ENCODE measurements around the gene C1QTNF9B.
"Not testable (repeated sequence)": the region's sequence is repeated elsewhere in the genome, so short reads cannot be mapped to it uniquely, and the experiment has no call there.

The C1QTNF9B gene

DNA sequence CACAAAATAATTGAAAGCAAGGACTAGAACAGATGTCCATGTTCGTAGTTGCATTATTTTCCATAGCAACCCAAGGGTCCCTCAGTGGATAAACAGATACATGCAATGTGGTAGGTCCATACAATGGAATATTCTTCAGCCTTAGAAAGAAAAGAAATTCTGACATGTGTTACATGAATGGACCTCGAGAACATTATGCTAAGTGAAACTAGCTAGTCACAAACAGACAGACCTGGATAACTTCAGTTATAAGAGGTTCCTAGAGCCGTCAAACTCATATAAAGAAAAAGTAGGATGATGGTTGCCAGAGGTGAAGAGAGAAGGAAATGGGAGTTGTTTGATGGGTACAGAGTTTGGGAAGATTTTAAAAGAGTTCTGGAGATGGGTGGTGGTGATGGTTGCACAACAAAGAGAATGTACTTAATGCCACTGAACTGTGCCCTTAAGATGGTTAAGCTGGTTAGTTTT is at the start of gene C1QTNF9B:
Gene C1QTNF9B, minus strand, starts transcription at position 51 of the 468 bp plus-strand sequence.
- DNase-seq (ENCODE audit: low spot score), result not testable (repeated sequence)

DNA sequence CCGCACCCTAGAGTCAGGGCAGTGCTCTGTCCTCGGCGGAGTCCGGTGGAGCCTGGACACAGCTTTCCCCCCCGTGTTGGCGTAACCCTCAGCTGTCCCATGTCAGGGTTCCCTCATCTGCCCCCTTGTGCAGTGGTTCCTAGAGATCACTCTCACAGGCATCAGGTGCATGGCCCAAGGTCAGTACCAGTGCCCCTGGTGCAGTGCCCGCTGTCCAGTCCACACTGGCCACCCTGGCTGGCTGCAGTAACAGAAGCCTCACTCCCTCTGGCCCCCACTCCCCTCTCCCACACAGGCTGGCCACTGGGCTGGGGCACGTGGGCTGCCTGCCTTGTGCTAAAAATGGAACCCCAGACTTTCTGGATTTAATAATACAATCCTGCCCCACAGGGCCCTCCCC is 49.6 kb upstream of the C1QTNF9B start:
- no peak for DNase-seq (ENCODE audit: low spot score)

DNA sequence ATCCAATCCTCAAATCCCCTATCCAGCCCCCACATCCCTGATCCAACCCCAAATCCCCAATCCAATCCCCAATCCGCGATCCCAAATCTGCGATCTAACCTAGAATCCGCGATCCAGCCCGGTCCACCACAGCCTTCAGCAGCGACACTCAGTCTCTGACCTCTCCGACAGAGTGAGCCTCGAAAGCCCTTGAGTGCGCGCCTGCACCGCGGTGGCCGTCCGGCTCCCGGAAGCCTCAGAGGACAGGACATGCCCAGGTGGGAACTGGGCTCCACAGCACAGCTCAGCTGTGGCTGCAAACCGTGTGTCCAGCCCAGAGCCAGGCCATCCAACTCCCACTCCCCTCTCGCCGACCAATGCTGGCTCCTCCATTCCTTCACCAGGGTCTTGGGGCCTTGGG is 48.8 kb upstream of the C1QTNF9B start:
- no peak for DNase-seq (ENCODE audit: low spot score)

DNA sequence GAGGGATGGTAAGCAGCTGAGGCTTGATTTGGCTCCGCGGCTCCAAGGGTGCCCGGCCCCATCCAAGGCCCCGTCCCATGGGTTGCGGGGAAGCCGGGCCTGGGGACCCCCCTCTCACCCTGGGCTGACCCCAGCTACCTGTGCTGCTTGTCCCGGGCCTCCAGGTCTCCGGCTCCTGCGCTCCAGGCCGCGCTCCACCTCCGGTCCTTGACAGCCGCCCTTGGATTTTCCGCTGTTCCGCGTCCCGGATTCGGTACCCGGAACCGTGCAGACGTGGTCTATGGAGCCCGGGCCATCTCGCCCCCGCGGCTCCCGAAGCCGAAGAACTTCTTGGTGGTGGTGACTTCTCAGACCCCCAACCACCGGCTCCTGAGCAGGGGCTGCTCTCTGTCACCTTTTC is 48.3 kb upstream of the C1QTNF9B start:
- DNase-seq (ENCODE audit: low spot score), result no peak

DNA sequence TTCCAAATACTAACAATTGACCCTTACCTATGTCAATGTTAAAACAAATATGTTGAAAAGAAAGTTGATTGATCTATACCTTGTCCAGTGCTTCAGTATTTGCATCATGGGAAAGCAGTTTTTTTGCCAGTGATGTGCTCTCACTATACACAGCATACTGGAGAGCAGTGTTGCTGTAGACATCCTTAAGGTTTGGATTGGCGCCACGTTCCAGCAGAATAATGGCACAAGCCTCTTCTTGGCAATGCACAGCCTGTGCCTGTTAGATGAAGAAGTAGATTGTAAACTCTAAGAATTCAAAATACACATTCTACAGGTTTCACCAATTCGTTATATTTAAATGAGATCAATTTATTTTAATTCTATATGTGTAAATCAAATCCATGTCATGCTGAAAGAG is 43.9 kb upstream of the C1QTNF9B start:
- DNase-seq (ENCODE audit: low spot score), result no peak

DNA sequence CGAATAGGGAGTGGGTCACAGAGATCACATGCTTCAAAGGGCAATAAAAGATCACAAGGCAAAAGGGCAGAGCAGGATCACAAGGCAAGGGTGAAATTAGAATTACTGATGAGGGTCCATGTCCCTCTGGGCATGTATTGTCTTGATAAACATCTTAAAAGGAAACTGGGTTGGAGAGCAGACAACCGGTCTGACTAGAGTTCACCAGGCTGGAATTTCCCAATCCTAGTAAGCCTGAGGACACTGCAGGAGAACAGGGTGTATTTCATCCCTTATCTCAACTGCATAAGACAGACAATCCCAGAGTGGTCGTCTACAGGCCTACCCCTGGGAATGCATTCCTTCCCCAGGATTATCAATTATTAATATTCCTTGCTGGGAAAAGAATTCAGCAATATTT is 42.4 kb upstream of the C1QTNF9B start:
- not testable (repeated sequence) for DNase-seq (ENCODE audit: low spot score)

DNA sequence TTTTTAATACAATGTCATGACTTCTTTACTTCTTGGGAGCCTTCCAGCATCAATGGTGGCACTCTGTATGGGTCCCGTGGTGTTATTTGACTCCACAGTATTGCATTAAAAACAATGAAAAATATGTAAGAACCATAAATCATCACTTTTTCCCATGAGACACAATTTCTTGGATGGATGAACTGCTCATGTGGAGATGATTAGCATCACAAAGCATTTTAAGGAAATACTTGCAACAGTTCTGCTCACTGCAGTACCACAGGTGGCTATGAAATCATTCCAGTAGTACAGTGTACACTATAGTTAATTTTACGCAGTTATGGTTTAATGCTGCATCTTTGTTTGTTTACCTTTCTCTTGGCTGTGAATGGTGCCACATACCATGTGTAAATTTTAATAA is 37.2 kb upstream of the C1QTNF9B start:
- no peak for DNase-seq (ENCODE audit: low spot score)

DNA sequence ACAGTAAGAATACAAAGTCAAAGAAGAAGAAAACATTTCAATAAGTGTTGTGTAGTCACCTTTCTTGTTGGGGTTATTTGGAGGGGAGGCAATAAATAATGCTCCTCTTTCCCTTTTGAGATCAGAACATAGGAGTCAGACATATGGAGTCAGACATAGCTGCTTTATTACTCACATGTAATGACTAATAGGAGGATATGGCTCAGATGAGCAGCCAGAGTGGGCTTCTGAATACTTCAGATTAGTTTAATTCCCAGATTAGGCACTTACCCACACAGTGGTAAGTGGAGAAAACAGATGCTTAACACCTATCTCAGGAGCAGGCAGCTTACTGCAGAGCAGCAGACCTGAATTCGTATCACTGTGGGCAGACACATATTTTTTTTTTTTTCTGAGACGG is 31.7 kb upstream of the C1QTNF9B start:
- no peak for DNase-seq (ENCODE audit: low spot score)

DNA sequence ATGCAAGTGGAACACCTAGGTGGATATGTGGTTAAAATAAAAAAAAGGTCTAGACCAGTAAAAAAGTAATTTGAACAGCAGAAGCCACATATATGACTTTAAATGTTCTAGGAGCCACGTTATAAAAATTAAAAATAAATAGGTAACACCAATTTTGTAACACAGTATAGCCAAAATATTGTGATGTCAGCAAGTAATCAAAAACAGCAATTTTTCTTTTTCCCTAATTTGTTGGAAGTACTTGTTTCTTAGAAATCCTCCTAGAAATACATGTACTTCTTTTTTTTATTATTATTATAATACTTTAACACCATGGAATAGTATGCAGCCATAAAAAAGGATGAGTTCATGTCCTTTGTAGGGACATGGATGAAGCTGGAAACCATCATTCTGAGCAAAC is 25.7 kb upstream of the C1QTNF9B start:
- DNase-seq (ENCODE audit: low spot score), result no peak

DNA sequence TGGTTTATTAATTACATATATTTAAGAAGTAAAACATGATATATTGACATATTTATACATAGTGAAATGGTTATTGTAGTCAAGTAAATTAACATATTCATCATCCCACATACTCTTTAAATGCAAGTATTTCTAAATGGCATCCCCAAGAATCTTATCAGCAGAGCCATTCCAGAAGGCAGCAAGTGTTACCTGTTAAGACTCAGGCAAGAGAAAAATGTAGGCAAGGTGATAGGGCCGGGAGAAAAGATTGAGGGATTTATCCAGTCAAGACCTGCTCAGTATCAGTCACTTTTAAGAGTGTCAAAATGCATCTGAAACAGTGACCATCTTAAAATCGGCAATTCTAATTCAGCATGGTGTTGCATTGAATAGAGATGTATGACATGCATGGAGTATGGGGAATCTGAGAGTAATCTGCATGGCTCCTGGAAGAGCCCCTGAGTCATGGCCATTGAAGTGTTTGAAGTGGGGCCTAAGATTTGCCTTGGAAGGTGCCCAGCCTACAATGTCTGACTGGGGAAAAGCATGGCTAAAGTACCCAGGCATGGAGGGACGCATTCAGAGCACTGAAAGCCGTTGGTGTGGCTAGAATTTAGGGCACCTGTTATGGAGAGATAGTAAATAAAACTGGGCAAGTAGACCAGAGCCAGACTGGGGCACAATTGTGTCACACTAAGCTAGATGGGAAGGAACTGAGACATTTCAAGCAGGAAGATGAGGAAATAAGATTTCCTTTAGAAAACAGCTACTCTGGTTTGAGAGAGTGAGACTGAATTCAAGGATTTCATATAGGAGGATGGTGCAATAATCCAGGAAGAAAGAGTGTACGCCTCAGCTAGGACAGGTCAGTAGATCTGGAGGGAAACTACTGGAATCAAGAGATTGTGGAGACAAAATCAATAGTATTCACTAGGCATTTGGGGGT is 25.0 kb upstream of the C1QTNF9B start:
- no peak for DNase-seq (ENCODE audit: low spot score)

DNA sequence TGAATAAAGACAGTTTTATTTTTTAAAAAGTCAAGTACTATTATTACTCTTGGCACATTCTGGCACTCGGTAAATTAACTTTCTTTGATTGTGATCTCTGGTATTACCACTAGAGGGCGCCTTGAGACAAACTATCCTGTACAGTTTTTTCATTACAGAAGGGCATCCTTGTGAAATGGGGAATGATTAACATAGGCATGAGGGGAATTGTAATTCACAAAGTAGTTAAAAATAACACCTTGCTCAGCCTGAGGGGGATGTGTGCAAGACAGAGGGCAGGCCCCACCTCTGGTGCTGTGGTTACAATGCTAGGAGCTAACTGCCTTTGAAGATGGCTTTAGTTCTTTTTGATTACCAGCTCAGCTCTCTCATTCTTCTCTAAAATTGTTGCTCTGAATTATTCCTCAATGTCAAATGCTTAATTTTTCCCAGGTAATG is 24.2 kb upstream of the C1QTNF9B start:
- peak; percentile 12 for DNase-seq (ENCODE audit: low spot score)

DNA sequence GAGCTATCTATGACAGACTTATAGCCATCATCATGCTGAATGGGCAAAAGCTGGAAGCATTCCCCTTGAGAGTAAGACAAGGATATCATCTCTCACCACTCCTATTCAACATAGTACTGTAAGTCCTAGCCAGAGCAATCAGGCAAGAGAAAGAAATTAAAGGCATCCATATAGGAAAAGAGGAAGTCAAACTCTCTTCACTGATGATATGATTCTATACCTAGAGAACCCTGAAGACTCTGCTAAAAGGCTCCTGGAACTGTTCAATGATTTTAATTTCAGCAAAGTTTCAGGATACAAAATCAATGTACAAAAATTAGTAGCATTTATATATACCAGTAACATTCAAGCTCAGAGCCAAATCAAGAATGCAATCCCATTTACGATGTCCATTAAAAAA is 21.7 kb upstream of the C1QTNF9B start:
- no peak for DNase-seq (ENCODE audit: low spot score)

DNA sequence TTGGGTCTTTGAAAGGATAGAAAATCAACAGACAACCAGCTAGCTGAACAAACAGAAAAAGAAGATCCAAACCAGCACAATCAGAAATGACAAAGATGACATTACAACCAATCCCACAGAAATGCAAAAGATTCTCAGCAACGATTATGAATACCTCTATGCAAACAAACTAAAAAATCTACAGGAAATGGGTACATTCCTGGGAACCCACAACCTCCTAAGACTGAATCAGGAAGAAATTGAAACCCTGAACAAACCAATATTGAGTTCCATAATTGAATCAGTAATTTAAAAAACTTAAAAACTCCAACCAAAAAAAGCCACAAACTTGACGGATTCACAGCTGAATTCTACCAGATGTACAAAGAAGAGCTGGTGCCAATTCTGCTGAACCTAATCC is 20.9 kb upstream of the C1QTNF9B start:
- DNase-seq (ENCODE audit: low spot score), result no peak

DNA sequence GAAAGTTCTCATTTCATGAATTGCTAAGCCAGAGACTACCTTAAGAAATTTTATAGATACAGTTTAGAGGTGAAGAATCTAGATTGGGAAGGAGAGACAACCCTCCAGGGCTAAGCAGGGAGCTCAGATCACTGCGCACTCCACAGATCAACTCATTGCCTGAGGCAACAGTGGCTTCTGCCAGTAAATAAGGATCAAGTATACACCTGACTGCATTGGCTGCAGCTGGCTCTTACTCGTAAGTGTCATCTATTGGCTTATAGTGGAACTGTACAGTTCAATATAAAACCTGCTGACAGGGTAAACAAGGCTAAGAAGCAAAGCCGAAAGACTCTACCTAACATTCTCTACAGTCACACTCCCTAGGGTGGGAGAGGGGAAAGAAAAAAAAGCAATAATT is 18.0 kb upstream of the C1QTNF9B start:
- no peak for DNase-seq (ENCODE audit: low spot score)

DNA sequence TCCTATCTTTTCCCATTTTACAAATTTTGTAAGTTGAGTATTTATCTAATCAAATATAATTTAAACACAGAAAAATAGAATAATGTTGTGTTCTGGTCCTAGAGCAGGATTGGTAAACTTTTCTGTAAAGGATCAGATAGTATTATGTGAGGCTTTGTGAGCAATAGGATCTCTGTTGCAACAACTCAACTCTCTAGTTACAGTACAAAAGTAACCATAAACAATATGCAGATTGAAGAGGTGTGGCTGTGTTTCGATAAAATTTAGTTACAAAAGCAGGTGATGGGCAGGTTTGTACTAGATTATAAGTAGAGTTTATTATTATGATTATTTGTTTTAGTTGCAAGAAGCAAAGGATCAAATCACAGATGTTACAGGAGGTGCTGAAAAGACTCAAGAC is 15.2 kb upstream of the C1QTNF9B start:
- no peak for DNase-seq (ENCODE audit: low spot score)

DNA sequence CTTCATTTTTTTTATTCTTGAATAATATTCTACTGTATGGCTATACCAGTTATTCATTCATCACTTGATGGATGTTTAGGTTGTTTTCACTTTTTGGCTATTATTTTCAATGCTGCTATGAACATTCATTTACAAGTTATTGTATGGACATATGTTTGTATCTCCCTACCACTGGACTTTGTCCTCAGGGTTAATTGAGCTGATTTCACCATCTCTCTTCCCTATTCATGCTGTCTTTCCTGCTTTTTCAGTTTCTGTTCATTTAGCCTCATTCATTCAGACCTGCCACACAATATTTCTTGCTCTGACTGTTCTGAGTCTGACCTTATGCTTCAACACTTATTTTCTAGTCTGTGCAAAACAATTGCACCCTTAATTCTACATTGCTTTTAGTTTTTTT is 12.3 kb upstream of the C1QTNF9B start:
- DNase-seq (ENCODE audit: low spot score), result no peak

DNA sequence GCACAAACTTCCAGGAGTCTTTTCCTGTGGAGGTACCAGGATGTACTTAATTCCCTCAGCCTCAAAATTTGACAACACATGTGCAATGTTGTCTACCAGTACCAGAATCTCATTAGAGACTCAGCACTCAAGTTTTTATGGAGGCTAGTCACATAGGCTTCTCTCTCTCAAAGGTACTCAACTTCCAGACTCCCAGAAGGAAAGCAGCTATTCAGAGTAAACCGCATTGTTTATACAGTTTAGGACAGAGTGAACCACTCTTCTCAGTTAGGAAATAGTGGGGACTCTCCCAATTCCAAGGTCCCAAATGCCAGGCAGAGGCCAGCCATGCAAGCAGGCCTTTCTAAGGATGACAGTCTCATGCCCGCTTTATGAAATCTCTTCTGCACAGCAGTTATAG is 8.5 kb upstream of the C1QTNF9B start:
- DNase-seq (ENCODE audit: low spot score), result no peak

DNA sequence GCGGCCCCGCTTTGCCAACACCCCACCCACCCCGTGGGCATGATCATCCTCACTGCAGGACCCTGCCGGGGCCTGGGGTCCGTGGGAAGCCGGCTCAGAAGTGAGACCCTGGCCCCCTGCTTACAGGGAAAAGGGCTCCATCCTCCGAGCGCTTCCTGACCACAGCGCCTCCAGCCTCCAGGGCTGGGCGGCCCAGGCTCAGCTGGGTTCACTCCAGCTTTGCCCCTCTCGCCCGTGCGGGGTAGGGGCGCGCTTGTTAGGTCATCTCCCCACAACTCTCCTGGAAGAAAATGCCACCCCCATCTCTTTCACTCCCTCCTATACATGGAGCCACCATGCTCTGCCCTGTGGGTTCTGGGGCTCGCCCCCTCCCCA is 6.6 kb upstream of the C1QTNF9B start:
- no peak for DNase-seq (ENCODE audit: low spot score)

DNA sequence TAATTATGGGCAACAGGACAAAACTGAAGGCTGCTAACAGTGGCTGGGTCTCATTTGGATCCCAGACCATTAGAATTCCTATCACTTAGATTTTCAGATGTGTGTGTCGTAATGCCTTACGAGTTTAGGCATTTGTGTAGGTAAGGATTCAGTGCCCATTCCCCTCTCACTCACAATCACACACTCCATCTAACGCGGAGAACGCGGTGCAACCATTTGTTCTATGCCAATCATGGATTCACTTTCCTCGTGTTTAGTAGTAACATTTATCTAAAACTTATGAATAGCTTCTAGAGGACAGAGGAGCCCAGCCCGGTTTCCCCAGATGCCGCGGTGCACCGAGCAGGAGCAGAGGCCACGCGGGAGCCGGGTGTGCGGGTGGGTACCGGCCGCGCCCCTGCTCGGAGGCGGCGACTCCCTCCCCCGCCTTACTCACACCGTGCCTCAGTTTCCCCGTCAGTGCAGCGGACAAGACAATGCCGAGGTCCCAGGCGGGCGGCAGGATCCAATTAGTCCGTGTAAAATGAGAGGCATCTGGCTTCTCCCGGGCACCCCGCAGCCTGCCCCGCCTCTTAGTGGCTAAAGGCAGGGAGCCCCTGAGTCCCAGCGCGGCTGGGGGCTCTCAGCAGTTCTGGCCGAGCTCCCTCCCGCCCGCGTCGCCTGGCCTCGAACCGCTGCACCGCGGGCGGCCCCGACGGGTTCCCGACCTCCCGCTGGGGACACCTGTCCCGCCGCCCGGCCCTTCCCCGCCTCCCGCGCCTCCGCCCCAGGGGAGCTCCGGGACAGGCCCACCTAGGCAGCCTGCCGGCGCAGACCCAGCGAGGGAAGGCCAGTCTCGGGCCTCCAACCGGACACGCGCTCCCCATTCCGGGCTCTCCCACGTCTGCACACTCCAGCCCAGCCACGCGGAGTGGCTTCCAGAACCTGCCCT is 5.9 kb upstream of the C1QTNF9B start:
- no peak for DNase-seq (ENCODE audit: low spot score)

DNA sequence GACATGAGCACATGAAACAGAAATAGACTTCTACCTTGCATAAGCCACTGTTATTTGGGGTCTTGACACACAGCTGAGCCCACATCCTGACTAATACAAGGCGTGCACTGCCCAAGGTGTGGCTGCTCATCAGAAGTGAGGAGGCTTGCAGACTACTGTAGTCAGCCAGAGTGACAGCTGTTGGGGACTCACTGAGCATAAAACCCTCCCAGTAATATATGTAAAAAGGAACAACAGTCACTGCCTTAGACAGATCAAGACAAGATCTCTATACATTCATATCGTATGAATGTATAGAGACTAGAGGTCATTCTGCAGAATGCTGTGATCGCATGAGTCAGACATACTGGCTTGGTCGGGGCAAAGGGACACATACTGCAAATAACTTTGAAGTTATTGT is 4.1 kb upstream of the C1QTNF9B start:
- DNase-seq (ENCODE audit: low spot score), result no peak

DNA sequence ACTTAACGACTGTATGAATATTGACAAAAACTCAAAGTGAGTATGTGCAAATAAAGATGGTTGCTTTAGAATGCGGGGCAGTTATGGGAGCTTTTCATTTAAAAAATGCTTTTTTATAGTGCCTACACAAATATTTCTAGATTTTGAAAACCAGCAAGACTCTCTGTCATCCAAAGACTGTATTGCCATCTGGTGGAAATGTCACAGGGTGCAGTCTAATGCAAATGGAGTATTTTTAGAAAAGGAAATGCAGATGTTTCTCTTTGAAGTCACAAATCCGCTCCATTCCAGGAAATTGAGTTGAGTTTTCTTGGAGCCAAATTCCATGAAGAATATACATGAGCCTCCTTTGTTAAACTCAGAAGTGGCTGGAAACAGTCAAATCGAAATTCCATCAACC is 2.3 kb upstream of the C1QTNF9B start:
- no peak for DNase-seq (ENCODE audit: low spot score)

DNA sequence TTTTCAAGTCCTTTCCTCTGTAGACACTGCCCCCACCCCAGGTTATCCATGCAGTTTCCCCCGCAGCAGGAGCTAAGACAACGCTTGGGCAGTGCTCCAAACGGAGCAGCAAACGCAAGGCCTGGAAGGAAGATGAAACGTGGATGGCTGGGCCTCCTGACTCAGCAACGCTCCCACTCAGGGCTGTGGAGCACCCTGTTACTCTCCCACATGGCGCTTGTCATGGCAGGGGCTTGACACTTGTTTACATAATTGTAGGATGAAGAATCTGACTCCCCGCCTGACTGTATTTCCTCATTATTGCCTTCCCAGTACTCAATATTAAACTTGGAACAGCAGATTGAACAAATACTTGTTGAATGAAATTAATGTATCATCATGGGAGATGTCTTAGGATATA is 799 bp upstream of the C1QTNF9B start:
- DNase-seq (ENCODE audit: low spot score), result no peak

DNA sequence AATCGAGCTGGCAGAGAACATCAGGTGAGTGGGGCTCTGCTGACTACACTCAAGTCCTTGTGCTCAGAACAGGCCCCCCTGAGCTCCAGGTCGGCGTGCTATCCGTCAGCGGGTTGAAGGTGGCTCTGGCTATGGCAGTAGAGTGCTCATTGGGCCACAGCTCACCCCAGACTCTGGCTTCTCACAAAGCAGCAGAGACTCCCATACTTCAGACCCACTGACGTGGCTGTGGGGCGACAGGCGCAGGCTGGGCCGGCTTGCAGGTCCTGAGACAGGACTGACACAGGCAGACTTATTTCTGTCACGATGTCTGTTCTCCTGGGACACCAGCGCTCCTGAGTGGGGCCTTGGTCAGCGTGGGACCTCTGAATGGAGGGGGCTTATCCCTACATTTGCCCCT is 2.6 kb downstream of the C1QTNF9B start:
- not testable (repeated sequence) for DNase-seq (ENCODE audit: low spot score)

All from LoVo (cell line).